ENCODE results near the gene PITHD1.
"Not testable (repeated sequence)": the region's sequence is repeated elsewhere in the genome, so short reads cannot be mapped to it uniquely, and the experiment has no call there.

PITHD1 gene

DNA sequence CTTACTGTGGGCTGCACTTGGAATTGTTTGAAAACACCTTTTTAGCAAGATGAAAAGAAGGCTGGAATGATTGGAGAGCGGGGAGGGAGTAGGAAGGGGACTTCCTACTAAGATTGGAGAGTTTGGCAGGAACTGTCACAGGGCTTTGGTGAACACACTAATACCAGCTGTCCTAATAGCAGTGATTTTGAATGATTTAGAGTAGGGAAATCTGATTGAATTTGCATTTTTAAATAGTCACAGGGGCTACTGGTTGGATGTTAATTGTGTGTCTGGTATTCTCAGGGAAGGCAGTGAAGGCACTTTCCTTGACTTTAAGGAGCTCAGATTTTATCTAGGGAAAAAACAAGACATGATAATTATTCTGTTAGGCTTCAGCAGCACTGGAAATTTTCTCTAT lies 49.5 kb downstream of the PITHD1 start:
- DNase-seq: no peak

- not testable (repeated sequence) for DNase-seq
Observed at GRCh38 chr1:23834156-23834555, 55.9 kb downstream of the PITHD1 start.

DNA sequence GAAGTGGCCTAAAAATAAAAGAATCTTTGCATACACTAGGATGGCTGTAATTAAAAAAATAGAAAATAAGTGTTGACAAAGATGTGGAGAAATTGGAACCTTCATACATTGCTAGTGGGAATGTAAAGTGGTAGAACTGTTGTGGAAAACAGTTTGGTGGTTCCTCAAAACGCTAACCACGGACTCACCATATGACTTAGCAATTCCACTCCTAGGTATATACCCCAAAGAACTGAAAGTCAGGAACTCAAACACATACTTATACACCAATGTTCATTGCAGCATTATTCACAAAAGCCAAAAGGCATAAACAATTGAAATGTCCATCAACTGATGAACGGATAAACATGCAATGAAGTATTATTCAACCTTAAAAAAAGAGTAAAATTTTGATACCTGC lies 57.8 kb downstream of the PITHD1 start:
- DNase-seq: no peak

Measured in activated CD4-positive, alpha-beta T cell treated with anti-CD3 and anti-CD28 coated beads, Interleukin-2, amount 50 U/mL, for 1 hour (primary cell).